ENCODE measurements around the gene HBA2. TPM values are rescaled to one million over a fixed set of nuclear protein-coding genes. Genes with fewer than 3 reads are reported as not detected.

The HBA2 gene
- total RNA-seq, 3 donors from 2014 or later (not counting 1 experiment from before 2014, with no cell fraction given) = 3.2 to 9.9 TPM; not detected in 1

DNA sequence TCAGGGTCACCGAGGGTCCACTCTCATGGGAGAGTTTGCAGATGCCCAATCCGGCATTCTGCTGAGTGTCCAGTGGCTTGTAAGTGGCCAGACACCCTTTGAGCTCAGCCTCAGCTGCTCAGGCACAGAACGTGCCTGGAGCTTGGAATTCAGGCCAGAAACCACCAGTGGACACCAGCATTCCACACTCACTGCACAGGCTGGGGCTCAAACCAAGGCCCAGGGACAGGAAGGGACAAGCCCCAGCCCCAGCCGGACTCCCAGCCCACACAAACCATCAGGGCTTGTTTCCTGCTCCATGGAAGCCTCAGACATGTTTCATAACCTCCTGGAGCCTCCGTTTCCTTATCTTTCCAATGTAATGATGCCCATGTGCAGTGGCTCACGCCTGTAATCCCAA, 29.2 kb upstream of the HBA2 start:
- ATAC-seq (no peak), DNase-seq (no peak)
- no peaks in the 10 kb centered on the region for H3K27me3 ChIP-seq (ENCODE audit: control insufficient read depth, insufficient read depth, low read length)
- TF ChIP-seq, protein P1, sequence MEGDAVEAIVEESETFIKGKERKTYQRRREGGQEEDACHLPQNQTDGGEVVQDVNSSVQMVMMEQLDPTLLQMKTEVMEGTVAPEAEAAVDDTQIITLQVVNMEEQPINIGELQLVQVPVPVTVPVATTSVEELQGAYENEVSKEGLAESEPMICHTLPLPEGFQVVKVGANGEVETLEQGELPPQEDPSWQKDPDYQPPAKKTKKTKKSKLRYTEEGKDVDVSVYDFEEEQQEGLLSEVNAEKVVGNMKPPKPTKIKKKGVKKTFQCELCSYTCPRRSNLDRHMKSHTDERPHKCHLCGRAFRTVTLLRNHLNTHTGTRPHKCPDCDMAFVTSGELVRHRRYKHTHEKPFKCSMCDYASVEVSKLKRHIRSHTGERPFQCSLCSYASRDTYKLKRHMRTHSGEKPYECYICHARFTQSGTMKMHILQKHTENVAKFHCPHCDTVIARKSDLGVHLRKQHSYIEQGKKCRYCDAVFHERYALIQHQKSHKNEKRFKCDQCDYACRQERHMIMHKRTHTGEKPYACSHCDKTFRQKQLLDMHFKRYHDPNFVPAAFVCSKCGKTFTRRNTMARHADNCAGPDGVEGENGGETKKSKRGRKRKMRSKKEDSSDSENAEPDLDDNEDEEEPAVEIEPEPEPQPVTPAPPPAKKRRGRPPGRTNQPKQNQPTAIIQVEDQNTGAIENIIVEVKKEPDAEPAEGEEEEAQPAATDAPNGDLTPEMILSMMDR (IDR thresholded peaks at IDR 0.05) = no peak
- H3K27ac Mint-ChIP-seq = no peak overlapping the region
- H3K27me3 Mint-ChIP-seq (ENCODE audit: low read depth in 2 of 2) = peaks cover 5 to 6% of the 10 kb centered on the region in 2 donors
- H3K36me3 ChIP-seq (ENCODE audit: control insufficient read depth, insufficient read depth, low read length) = no peaks in the 10 kb centered on the region
- H3K9me3 Mint-ChIP-seq = no peaks in the 10 kb centered on the region
- H3K4me1 ChIP-seq (ENCODE audit: control insufficient read depth, insufficient read depth, low read length) = peaks cover 3% of the 10 kb centered on the region
- no peaks in the 10 kb centered on the region for H3K9me3 ChIP-seq (ENCODE audit: control insufficient read depth, insufficient read depth, low read length)
- intact Hi-C loops (cut with micrococcal nuclease) = no loop called here
- H3K4me1 Mint-ChIP-seq = peaks cover 5% of the 10 kb centered on the region in 2 donors
- no peaks in the 10 kb centered on the region for H3K36me3 Mint-ChIP-seq
- no peak overlapping the region for H3K27ac ChIP-seq (ENCODE audit: low read length)
- no peak overlapping the region for H3K4me3 Mint-ChIP-seq
- WGBS (ENCODE audit: insufficient coverage) = 75% methylated on average over 6 of the region's 6 CpGs
- H3K4me3 ChIP-seq (ENCODE audit: low read length) = no peak overlapping the region

DNA sequence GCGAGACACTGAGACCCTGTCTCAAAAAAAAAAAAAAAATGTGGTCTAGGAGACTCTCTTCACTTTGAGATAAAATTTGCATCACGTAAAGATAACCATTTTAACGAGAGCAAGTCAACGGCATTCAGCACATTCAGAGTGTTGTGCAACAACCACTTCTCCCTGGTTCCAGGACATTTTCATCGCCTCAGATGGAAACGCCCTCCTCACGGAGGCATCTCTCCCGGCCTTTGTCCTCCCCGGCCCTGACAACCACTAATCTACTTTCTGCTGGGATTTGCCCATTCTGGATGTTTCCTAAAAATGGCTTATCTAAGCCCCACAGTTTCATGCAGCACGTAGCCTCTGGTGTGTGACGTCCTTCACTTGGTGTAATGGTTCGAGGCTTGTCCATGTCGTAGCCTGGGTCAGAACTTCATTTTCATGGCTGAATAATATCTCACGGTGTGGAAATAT, 27.9 kb upstream of the HBA2 start:
- Mint-ChIP-seq H3K4me1 (no peaks in the 10 kb centered on the region), H3K4me3 (no peak overlapping the region), H3K36me3 (no peaks in the 10 kb centered on the region), H3K27me3 (ENCODE audit: low read depth in 2 of 2) (peaks cover 6 to 7% of the 10 kb centered on the region in 2 donors), H3K27ac (no peak overlapping the region), H3K9me3 (no peaks in the 10 kb centered on the region)
- TF ChIP-seq, protein P1 (IDR thresholded peaks at IDR 0.05) = no peak
- Histone ChIP-seq H3K36me3 (ENCODE audit: control insufficient read depth, insufficient read depth, low read length) (no peaks in the 10 kb centered on the region), H3K9me3 (ENCODE audit: control insufficient read depth, insufficient read depth, low read length) (no peaks in the 10 kb centered on the region), H3K27ac (ENCODE audit: low read length) (no peak overlapping the region), H3K4me1 (ENCODE audit: control insufficient read depth, insufficient read depth, low read length) (no peaks in the 10 kb centered on the region), H3K4me3 (ENCODE audit: low read length) (no peak overlapping the region), H3K27me3 (ENCODE audit: control insufficient read depth, insufficient read depth, low read length) (no peaks in the 10 kb centered on the region)
- no peak for DNase-seq
- intact Hi-C loops (cut with micrococcal nuclease) = no loop called here
- no peak for ATAC-seq
- 92% methylated on average over 14 of the region's 14 CpGs for WGBS (ENCODE audit: insufficient coverage)

- WGBS (ENCODE audit: insufficient coverage) = 83% methylated on average over 2 of the region's 2 CpGs
- Mint-ChIP-seq H3K9me3 (no peaks in the 10 kb centered on the region), H3K27ac (no peak overlapping the region), H3K4me3 (no peak overlapping the region), H3K27me3 (ENCODE audit: low read depth in 2 of 2) (peaks cover 6 to 7% of the 10 kb centered on the region in 2 donors), H3K4me1 (no peaks in the 10 kb centered on the region), H3K36me3 (no peaks in the 10 kb centered on the region)
- DNase-seq (no peak), ATAC-seq (no peak)
- no peak overlapping the region for H3K27ac ChIP-seq (ENCODE audit: low read length)
- TF ChIP-seq, protein P1 (IDR thresholded peaks at IDR 0.05) = no peak
- H3K4me3 ChIP-seq (ENCODE audit: low read length) = no peak overlapping the region
- H3K36me3 ChIP-seq (ENCODE audit: control insufficient read depth, insufficient read depth, low read length) = no peaks in the 10 kb centered on the region
- intact Hi-C loops (cut with micrococcal nuclease) = no loop called here
- H3K4me1 ChIP-seq (ENCODE audit: control insufficient read depth, insufficient read depth, low read length) = no peaks in the 10 kb centered on the region
- no peaks in the 10 kb centered on the region for H3K9me3 ChIP-seq (ENCODE audit: control insufficient read depth, insufficient read depth, low read length)
- no peaks in the 10 kb centered on the region for H3K27me3 ChIP-seq (ENCODE audit: control insufficient read depth, insufficient read depth, low read length)
Observed at GRCh38 chr16:146646-147045, 26.0 kb upstream of the HBA2 start.

DNA sequence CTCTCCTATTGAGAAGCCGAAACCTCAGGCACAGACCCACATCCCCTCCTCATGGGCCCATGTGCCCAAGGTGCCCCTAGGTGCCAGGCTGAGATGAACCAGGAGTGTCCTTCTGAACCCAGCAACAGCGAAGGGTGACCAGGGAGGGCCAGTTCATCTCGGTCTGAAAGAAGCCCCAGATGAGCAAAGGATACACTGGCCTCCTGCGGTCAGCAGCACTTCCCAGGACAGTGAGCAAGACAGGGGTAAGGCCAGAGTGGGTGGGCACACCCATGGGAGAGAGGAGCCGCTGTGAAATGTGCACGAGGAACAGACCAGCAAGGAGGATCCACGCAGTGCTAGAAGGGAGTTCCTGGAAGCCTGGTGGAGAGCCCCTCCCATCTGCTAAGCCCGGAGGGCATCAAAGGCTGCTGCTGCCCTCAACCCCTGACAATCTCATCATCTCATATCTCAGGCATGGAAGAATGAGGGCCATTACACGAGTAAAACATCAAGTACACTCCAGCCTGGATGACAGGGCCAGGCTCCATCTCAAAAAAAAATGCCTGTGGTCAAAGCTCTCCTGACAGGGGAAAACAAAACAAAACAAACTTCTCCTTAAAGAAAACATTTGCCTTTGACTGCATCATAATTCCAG, 23.5 kb upstream of the HBA2 start:
- 57% methylated on average over 9 of the region's 9 CpGs for WGBS (ENCODE audit: insufficient coverage)
- ATAC-seq = no peak

More for the DNA sequence above, 23.5 kb upstream of the HBA2 start:
- TF ChIP-seq, protein P1 (IDR thresholded peaks at IDR 0.05) = no peak
- DNase-seq = no peak
- Histone ChIP-seq H3K9me3 (ENCODE audit: control insufficient read depth, insufficient read depth, low read length) (no peaks in the 10 kb centered on the region), H3K4me1 (ENCODE audit: control insufficient read depth, insufficient read depth, low read length) (peaks cover under 1% of the 10 kb centered on the region), H3K4me3 (ENCODE audit: low read length) (no peak overlapping the region), H3K27me3 (ENCODE audit: control insufficient read depth, insufficient read depth, low read length) (no peaks in the 10 kb centered on the region), H3K27ac (ENCODE audit: low read length) (no peak overlapping the region), H3K36me3 (ENCODE audit: control insufficient read depth, insufficient read depth, low read length) (no peaks in the 10 kb centered on the region)
- Mint-ChIP-seq H3K27me3 (ENCODE audit: low read depth in 2 of 2) (peaks cover 3 to 6% of the 10 kb centered on the region in 2 donors), H3K9me3 (no peaks in the 10 kb centered on the region), H3K4me3 (no peak overlapping the region), H3K4me1 (peaks cover under 1% of the 10 kb centered on the region in 2 donors), H3K36me3 (no peaks in the 10 kb centered on the region), H3K27ac (no peak overlapping the region)
- intact Hi-C loops (cut with micrococcal nuclease) = no loop called here
